WERI-Rb-1 (cell line): ENCODE measurements around the gene EHBP1L1.

Source experiments
- DNase-seq: peaks from one replicate; pipeline ENCODE4 v3.0.0-alpha.2; 2020
- H3K27ac ChIP-seq: fragments of 250-450 bp; sonication (Bioruptor Pico); 2 replicates; pipeline ENCODE4 v1.5.1; 2020; ENCODE audit warnings: mild to moderate bottlenecking, moderate library complexity
- H3K27me3 ChIP-seq: fragments of 250-450 bp; sonication (Bioruptor Pico); 2 replicates; pipeline ENCODE4 v1.5.1; 2021; ENCODE audit warnings: mild to moderate bottlenecking, low read depth, moderate library complexity; ENCODE audit not compliant: insufficient read depth, severe bottlenecking
- H3K36me3 ChIP-seq: fragments of 250-450 bp; sonication (Bioruptor Pico); 2 replicates; pipeline ENCODE4 v1.5.1; 2020; ENCODE audit warnings: mild to moderate bottlenecking, moderate library complexity
- H3K4me3 ChIP-seq: 2 replicates; pipeline ENCODE4 v1.5.1; 2011; ENCODE audit warnings: low read depth, mild to moderate bottlenecking, control low read depth, low read length
- H3K9me3 ChIP-seq: fragments of 250-450 bp; sonication (Bioruptor Pico); 2 replicates; pipeline ENCODE4 v1.5.1; 2021; ENCODE audit warnings: mild to moderate bottlenecking, moderate library complexity; ENCODE audit not compliant: severe bottlenecking
- CTCF ChIP-seq: IDR thresholded peaks from 2 replicates; pipeline ENCODE4 v1.5.1; 2011; ENCODE audit warnings: low read depth, mild to moderate bottlenecking, control low read depth, inconsistent platforms, low read length

The EHBP1L1 gene

GRCh38 chr11:65583589-65583988 lies 7.7 kb downstream of the EHBP1L1 start:
- peaks cover 6% of the 10 kb centered on the region for H3K36me3 ChIP-seq
- H3K4me3 ChIP-seq, result no peak overlapping the region
- H3K27ac ChIP-seq, result no peak overlapping the region
- no peaks in the 10 kb centered on the region for H3K9me3 ChIP-seq
- no peak for TF ChIP-seq CTCF
- no peak for DNase-seq
- no peaks in the 10 kb centered on the region for H3K27me3 ChIP-seq

- no peak for TF ChIP-seq CTCF
- Histone ChIP-seq H3K36me3 (peaks cover 6% of the 10 kb centered on the region), H3K4me3 (no peak overlapping the region), H3K27me3 (no peaks in the 10 kb centered on the region), H3K9me3 (no peaks in the 10 kb centered on the region), H3K27ac (no peak overlapping the region)
- DNase-seq, result no peak
Measured at GRCh38 chr11:65584106-65584505, 8.3 kb downstream of the EHBP1L1 start.

GRCh38 chr11:65584723-65585171 lies 8.9 kb downstream of the EHBP1L1 start:
- no peak for TF ChIP-seq CTCF
- Histone ChIP-seq H3K36me3 (peaks cover 6% of the 10 kb centered on the region), H3K9me3 (no peaks in the 10 kb centered on the region), H3K27ac (no peak overlapping the region), H3K4me3 (no peak overlapping the region), H3K27me3 (no peaks in the 10 kb centered on the region)
- no peak for DNase-seq

- no peak for TF ChIP-seq CTCF
- no peak for DNase-seq
- no peaks in the 10 kb centered on the region for H3K27me3 ChIP-seq
- peak overlapping the region; percentile 30; the same call in 1 of the 2 replicates for H3K27ac ChIP-seq
- H3K36me3 ChIP-seq, result peaks cover 6% of the 10 kb centered on the region
- no peak overlapping the region for H3K4me3 ChIP-seq
- H3K9me3 ChIP-seq, result no peaks in the 10 kb centered on the region
Measured at GRCh38 chr11:65585396-65586246, 9.8 kb downstream of the EHBP1L1 start.

DNA sequence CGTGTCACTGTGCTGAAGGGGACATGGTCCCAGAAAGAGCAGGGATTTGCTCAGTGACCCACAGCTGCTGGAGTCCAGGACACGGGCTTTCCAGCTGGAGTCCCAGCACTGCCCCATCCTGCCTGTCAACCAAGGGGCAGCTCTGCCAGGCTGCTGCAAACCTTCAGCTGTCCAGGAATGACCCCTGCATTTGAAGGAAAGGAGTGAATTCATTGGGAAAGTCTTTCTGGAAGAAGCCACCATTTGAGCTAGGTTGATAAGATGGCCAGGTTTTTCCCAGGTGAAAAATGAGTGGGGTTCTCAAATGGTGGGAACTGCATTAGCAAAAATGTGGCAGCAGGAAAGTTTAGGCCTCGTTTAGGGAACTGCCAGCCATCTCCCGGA lies 10.4 kb downstream of the EHBP1L1 start:
- TF ChIP-seq CTCF, result no peak
- Histone ChIP-seq H3K36me3 (peaks cover 9% of the 10 kb centered on the region), H3K9me3 (no peaks in the 10 kb centered on the region), H3K27me3 (no peaks in the 10 kb centered on the region), H3K4me3 (no peak overlapping the region), H3K27ac (peak overlapping the region; percentile 30)
- DNase-seq, result no peak
